NOMO-1 treated with DMSO at 0.1 percent for 48 hours (cell line): ENCODE data around the gene SRGAP3.

ENCODE experiments used
- DNase-seq: peaks from one replicate; lab custom pipeline; 2025; ENCODE audit not compliant: unreplicated experiment; lab: John Stamatoyannopoulos, UW

SRGAP3 gene

DNA sequence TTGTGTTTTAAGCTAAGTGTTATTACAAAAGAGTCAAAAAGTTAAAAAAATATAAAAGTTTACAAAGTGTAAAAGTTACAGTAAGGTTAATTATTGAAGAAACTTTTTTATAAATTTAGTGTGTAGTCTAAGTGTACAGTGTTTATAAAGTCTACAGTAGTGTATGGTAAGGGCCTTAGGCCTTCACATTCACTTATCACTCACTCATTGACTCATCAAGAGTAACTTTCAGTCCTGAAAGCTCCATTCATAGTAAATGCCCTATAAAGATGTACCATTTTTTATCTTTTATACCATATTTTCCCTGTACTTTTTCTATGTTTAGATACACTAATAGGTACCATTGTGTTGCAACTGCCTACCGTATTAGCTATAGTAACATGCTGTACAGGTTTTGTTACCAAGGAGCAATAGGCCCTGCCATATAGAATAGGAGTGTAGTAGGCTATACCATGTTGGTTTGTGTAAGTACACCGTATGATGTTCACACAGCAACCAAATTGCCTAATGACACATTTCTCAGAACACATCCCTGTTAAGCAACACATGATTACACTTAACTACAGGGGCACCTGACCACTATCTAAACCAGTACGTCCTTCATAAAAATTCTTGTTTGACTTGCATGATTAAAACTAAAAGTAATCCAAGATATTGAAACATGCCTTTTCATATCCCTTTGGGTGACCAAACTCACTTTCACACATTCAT is 303.4 kb downstream of the SRGAP3 start:
- no peak for DNase-seq

DNA sequence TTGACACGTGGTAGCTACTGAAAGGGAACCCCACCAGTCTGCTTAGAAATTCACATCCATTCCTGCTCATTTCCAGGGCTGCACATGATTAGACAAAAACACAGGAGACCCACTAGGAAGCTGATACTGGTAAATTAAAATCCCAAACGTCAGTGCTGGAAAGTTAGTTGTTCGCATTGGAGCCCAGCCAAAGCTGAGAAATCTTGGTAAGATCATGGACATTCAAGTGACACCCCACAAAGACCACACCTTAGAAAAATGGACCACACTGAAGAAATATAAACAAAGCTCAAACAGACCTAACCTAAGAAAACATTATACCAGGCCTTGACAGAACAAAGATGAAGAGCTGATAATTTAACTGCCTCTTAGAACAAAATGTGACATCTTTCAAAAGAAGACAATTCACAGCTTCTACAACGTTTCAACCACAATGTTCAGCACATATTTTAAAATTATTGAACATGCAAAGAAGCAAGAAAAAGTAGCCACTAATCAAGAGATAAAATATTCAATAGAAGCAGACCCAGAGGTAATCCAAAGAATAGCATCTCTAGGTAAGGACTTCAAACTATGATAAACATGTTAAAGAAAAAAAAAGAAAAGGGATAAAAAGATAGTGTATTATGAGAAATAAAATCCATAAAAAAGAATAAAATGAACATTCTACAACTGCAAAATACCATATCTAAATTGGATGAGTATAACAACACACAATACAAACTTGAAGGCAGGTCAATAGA is 306.5 kb downstream of the SRGAP3 start:
- no peak for DNase-seq

DNA sequence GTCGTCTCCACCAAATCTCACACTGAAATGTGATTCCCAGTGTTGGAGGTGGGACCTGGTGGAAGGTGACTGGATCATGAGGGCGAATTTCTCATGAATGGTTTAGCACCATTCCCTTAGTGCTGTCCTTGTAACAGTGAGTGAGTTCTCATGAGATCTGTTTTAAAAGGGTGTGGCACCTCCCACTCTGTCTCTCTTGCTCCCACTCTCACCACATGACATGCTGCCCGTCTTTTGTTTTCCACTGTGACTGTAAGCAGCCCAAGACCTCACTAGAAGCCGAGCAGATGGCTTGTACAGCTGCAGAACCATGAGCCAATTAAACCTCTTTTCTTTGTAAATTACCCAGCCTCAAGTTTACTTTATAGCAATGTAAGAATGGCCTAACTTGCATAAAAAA is 307.3 kb downstream of the SRGAP3 start:
- no peak for DNase-seq

DNA sequence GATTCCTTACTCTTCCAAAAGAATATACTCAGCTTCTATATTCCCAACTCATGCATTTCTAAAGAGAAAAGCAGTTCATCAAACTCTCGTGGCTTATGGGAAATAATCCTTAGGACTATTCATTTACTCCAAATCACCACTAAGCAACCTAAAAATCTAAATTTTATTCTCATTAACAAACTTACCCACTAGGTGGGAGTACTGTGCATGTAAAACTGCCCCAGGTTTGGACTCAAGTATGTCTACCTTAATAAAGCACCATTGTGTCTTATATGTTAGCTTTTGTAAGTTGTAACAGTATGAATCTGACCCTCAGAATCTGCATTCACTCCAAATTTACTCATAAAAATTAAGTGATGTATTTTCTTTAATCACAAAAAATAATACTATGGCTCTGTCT is 311.4 kb downstream of the SRGAP3 start:
- no peak for DNase-seq

DNA sequence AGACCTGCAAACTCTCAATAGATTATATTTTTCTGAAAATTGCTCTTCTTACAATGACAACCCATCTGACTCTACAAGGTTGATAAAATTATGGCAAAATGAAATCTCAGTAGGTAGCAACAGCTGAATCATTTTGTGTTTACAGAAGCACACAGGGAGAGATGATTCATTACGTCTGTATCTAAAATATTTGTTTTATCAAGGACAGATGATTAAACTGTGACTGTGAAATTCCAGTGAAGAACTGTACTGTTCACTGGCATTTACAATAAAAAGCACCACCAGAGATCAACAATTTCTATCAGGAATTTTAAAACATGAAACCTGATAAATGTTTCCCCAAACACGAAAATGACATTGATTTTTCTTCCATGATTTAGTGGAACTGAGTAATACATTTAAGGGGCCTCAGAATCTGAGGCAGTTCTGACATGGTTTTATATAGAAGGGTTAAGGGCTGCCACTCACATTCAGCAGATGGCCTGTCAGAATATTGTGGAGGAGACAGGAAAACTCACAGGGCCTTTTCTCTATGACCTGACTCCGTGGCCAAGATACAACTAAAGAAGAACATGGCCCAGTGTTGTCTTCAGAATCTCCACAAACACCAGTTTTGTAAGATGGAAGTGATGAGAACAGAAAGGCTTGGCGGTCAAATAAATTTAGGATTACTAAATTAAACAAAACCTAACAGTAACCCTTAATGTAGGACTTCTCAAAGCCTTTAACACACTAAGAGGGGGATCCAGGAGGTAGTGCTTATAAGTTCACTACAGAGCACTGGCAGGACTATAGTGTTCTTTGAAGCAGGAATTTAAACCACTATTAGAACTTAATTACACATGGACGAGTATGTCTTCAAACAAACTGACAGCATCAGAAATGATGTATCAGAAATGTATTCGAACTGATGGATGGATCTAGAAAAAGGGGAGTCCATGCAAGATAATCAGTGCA is 312.1 kb downstream of the SRGAP3 start:
- DNase-seq: no peak

DNA sequence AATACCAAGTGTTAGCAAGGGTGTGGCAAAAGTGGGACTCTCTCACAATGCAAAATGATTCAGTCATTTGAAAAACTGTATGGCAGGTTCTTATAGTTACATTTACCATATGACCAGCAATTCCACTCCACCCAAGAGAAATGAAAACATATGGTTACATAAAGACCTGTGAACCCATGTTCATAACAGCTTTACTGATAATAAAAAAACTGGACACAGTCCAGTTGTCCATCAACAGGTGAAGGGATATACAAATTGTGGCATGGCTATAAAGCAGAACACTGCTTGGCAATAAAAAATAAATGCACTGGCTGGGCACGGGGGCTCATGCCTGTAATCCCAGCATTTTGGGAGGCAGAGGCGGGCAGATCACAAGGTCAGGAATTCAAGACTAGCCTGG is 316.9 kb downstream of the SRGAP3 start:
- no peak for DNase-seq

DNA sequence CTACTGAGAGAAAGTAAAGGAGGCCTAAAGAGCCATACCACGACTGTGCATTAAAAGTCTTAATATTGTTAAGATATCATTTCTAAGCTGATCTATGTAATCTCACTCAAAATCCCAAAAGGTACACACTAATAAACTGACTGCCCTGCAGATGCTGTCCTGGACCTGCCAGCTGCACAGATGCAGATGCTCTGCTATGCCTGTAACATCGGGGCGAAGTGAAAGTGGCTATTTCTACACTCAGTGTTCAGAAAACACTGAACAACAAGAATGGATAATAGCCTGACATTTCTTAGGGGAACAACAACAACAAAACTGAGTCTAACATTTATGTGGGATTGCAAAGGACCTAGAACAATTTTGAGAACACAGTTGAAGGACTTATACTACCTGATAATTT is 318.1 kb downstream of the SRGAP3 start:
- DNase-seq: no peak
